Neural cell (in vitro differentiated cells): ENCODE measurements around the gene CACNA2D4.

Experiments used
- CTCF ChIP-seq: fragments of 450-650 bp; IDR thresholded peaks from 2 replicates; pipeline ENCODE4 v1.5.1; 2014; ENCODE audit warnings: antibody characterized with exemption, mild to moderate bottlenecking, moderate library complexity; ENCODE audit not compliant: poor library complexity, severe bottlenecking
- EP300 ChIP-seq: fragments of 450-650 bp; conservative IDR thresholded peaks from 2 replicates; pipeline ENCODE4 v1.6.1; 2014; ENCODE audit warnings: antibody characterized with exemption, mild to moderate bottlenecking, moderate library complexity; ENCODE audit not compliant: poor library complexity, severe bottlenecking
- REST ChIP-seq: IDR thresholded peaks from 2 replicates; pipeline ENCODE4 v1.6.1; 2012; ENCODE audit warnings: borderline replicate concordance

- no peak for TF ChIP-seq CTCF
- TF ChIP-seq EP300, result no peak
- TF ChIP-seq REST, result no peak
Observed at GRCh38 chr12:1917172-1918070, 1.0 kb downstream of the CACNA2D4 start.
